SKM-1 (cell line): ENCODE results near the gene ZFP92.
A peak's percentile ranks its signal among the peaks of the same experiment; 100 is the strongest.
"Not testable (repeated sequence)": the region's sequence is repeated elsewhere in the genome, so short reads cannot be mapped to it uniquely, and the experiment has no call there.

Source experiments
- DNase-seq: peaks from one replicate; lab custom pipeline; 2025; ENCODE audit not compliant: unreplicated experiment; lab: John Stamatoyannopoulos, UW

ZFP92 gene

GRCh38 chrX:153386097-153386496 is 25.2 kb upstream of the ZFP92 start:
- DNase-seq: no peak

DNA sequence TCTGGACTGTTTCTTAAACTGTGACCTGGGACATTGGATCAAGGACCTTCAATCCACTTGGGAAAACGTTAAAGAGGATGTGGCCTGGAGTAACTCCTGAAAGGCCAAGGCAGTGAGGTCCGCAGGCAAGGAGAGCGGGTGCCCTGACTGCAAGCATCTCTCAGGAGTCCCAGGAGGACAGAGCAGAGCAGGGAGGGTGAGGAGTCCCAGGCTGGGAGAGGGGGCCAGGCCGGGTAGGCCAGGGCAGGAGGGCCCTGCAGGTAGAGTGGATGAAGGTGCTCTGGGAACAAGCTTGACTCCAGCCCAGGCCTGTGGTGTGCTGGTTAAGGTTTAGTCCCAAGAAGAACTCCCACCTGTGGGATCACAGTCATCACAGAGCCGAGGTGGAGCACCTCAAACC is 23.9 kb upstream of the ZFP92 start:
- DNase-seq: no peak

GRCh38 chrX:153387987-153388721 is 23.1 kb upstream of the ZFP92 start:
- DNase-seq: no peak

GRCh38 chrX:153388722-153389459 is 22.4 kb upstream of the ZFP92 start:
- no peak for DNase-seq

DNA sequence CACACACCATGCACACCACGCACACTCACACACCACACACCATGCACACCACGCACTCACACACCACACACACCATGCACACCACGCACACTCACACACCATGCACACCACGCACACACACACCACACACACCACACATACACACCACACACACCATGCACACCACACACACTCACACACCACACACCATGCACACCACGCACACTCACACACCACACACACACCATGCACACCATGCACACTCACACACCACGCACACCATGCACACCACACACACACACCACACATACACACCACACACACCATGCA is 21.9 kb upstream of the ZFP92 start:
- not testable (repeated sequence) for DNase-seq

DNA sequence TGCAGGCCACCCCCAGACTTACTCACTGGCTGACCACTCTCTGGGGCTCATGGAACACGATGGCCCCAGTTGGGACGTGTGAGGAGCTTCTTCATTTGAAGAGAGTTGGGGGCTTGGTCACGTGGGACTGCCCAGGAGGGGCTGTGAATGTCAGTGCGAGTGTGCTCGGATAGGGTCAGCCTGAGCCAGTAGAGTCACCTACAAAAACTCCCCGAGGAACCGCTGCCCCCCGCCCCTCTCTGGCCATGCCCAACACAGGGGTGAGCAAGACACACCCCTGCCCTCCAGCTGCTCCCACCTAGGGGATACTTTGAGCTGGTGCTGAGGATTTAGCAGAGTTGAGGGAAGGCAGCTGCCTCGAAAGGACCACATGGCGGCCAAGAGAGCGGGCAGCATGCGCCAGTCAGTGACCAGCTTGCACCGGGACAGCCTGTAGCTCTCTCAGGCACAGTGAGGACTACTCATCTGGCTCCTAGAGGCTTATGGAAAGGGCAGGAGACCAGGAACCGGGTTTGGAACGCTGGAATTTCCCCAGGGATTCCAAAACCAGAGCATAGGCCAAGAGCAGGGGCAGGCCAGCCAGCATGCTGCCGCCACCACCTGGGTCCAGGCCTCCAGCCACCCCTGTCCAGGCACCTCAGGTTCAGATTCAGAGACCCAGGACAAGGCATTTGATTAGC is 18.5 kb upstream of the ZFP92 start:
- DNase-seq: no peak

DNA sequence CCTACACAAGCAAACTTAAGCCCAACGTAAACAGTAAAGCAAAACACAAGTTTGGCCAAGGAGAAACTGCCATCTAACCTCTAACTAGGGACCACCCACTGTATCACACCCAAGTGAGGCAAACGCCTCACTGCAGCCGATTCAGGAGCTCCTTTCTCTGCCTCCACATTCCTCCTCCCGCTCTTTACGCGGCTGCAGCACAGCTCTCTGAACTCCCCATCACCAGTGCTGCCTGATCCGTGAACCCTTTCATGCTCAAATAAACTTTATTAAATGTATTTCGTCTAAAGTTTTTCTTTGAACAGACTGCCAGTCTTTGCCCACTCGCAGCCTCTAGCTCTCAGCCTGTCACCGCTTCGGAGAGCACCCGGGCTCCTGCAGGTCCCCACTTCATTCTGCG is 16.7 kb upstream of the ZFP92 start:
- no peak for DNase-seq

- DNase-seq: no peak
Observed at GRCh38 chrX:153395613-153396319, 15.5 kb upstream of the ZFP92 start.

DNA sequence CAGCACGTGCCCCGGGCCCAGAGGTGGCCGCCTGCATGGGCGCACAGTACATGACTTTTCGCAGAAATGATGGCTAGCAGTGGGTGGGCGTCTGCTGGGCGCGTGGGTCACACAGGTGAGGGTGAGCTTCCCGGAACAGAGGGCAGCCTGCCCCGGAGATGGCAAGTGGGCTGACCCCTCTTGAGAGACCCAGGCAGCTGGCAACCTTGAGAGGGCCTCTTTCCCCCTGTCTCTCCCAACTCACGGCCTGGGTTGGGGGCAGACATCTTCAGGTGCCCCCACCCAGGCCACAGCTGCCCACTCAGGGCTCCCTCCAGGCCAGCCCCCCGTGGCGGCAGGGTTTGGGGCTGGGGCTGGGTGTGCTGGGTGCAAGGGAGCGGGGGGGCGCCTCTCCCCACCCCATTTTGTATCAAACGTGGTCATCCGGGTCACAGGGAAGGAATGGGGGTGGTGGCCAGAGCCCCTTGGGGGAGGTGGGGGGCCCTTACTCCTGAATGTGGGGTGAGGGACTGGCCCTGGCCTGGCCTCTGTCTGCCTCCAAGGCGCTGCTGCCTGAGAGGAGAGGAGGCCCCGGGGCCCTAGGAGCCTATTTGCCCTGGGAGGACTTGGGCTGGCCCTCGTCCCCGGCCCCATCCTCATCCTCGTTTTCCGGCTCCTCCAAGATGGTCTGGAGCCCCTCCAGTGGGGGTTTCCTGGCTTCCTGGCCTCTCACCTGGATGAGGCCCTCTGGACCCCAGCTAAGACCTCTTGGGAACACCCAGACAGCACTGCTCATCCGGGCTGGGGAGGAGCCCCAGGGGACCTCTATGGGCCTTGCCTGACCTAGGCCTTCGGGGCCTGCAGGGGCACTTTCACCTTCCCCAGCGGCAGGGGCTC is 14.7 kb upstream of the ZFP92 start:
- no peak for DNase-seq

DNA sequence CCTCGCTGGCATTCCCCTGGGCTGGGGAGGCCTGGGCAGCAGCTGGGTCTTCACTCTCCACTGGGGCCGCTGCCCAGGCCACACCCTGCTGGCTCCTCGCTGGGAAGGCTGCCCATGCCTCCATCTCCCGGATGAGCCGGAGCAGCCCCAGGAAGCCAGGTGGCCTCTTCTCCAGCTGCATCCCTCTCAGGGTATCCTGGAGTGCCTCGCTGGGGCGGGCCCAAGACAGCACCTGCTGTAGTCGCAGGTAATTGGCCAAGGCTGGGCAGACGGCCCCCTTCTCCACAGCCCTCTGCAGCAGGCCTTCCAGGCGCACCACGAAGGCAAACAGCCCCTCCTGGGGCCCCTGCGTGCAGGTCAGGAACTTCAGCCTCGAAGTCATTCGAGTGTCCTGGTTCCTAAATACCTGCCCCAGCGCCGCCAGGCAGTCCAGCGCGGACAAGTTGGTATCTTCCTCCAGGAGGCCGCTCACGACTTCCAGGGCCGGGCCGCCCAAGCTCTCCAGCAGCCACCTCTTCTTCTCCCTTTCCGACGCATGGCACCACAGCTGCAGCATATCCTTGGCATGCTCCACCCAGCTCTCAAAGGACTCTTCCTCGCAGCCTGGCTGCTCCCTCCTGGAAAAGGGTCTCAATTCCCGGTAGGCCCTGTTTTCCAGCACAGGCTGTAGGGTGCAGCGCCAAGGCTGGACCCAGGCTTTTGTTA is 13.9 kb upstream of the ZFP92 start:
- DNase-seq: no peak

GRCh38 chrX:153398275-153398960 is 12.9 kb upstream of the ZFP92 start:
- no peak for DNase-seq

- peak; percentile 38 for DNase-seq
Observed at GRCh38 chrX:153400146-153401132, 10.8 kb upstream of the ZFP92 start.

DNA sequence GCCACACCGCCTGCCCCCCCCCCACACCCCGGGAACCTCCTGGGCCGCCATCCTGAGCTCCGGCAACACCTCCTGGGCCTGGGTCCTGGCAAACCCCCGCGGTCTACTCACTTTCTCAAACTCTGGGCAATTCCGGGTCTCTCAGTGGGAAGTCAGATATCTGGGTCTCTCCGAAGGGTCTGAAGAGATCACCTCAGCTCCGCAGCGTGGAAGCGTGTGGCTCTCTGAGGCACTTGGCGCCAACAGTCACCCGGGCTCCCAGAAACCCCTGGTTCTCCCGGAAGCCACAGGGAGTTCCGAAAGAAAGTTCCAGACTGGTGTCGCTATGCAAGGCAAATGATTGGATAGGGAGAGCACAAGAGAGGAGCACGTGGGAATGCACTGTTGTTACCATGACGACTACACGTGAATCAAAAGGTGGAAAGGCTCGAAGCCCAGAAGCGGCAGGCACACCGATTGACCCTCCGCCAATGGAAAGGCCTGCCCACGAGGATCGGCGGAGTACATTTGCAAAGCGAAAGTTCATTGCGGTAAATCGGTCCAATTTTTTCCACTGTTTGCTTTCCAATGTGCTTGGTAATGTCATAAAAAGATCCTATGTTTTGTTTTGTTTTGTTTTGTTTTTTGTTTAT is 10.0 kb upstream of the ZFP92 start, which contains the start of gene PNMA6E:
TSS of gene PNMA6E (minus strand) at position 218 of the 632 bp plus-strand sequence. CDS start 2,501 bp downstream, outside the sequence.
- DNase-seq: no peak

DNA sequence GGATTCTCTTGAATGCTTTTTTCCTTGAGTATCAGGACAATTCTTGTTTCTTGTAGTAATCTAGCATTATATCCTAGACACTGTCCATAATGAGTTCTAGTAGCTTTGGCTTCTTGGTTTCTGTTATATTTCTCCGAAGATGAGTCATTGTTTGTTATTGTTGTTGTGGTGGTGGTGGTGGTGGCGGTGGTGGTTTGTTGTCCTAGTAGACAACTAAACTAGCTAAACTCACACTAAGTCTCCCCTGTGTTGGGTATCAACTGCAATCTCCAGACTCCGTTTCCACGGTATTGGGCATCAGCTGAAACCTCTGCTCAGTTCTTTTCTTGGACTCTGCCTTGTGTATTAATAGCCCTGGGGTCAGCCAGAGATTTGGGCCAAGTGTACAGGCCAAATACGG is 6.9 kb upstream of the ZFP92 start:
- not testable (repeated sequence) for DNase-seq

GRCh38 chrX:153405426-153405825 is 5.8 kb upstream of the ZFP92 start:
- no peak for DNase-seq

DNA sequence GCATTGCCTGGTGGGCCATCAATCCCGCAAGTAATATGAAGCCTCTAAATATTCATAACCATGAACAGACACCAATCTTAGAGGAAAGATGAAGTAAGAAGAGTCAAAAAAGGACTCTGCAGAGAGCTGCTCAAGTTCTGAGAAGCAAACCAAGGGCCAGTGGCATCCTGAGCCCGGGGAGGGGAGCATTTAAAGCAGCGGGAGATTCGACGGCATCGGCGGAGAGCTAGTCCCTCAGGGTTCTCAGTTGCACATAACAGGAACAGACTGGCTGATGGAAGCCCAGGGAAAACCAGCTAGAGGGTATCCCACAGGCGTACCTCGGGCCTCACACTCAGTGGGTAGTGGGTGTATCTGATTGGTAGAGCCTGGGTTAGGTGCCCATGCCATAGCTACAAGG is 5.3 kb upstream of the ZFP92 start:
- no peak for DNase-seq

DNA sequence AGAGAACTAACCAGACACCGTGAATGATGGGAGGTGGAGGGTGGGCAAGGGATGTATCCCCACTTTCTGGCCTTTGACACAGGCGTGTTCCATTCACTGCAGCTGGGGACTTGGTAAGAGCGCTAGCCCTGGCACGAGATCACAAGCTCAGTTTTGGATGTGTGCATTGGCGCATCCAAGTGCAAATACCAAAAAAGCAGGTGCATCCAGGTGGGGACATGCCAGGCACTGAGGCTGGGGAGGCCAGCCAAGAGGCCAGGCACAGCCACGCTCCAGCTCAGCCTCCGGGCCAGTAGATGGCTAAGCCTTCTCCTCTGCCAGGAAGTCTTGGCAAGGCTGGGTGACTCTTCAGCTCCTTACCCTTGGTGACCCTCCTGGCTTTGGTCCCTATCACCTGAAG is 4.4 kb upstream of the ZFP92 start:
- DNase-seq: no peak

DNA sequence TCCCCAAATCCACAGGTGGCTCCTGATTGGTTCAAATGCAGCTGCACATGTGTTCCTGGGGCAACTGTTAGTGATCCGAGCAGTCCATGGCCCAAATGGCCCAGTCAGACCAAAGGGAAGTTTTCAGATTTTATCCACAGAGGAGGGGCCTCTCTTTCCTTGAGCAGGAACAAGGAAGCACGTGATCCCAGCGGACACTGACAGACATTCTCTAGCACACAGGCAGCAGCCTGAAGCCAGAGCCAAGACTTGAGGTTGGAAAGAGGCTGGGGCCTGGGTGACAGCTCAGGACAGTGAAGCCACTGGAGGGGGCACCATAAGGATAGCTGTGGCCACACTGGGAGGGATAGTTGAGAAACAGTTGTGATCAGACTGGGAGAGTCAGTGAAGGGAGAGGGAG is 3.5 kb upstream of the ZFP92 start:
- DNase-seq: no peak
